ENCODE results near the gene TUBD1.

- TF ChIP-seq POLR2A (IDR thresholded peaks at IDR 0.05): no peak
- TF ChIP-seq CTCF (IDR thresholded peaks at IDR 0.05): no peak
Measured at GRCh38 chr17:59877965-59878364, 14.8 kb downstream of the TUBD1 start.
